CD1c-positive myeloid dendritic cell (primary cell): ENCODE results near the gene TPSG1.
"Not testable (repeated sequence)": the region's sequence is repeated elsewhere in the genome, so short reads cannot be mapped to it uniquely, and the experiment has no call there.

ENCODE experiments used
- DNase-seq: peaks from one replicate; pipeline ENCODE4 v3.0.0-alpha.2; 2016; ENCODE audit errors: extremely low spot score

The TPSG1 gene

DNA sequence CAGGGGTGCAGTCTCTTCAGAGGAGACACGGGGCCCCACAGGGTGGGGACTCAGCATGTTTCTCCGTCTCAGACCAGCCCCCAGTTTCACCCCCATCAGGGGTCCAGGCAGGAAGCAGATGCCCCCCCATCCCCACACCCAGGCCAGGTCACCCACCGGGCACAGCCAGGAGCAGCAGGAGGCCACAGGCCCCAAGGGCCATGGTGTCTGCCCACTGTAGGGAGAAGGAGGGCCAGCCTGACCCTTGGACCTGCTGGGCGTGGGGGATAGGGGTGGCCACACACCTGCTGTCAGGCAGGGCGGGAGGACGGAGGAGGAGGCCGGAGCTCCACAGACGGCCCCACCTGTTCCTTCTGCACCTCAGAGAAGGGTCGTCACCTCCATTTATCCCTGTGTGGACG is at the start of gene TPSG1:
Gene TPSG1, minus strand, starts transcription at position 218 of the 401 bp plus-strand sequence. Its CDS starts 16 bp downstream, at position 202.
- DNase-seq, result no peak

DNA sequence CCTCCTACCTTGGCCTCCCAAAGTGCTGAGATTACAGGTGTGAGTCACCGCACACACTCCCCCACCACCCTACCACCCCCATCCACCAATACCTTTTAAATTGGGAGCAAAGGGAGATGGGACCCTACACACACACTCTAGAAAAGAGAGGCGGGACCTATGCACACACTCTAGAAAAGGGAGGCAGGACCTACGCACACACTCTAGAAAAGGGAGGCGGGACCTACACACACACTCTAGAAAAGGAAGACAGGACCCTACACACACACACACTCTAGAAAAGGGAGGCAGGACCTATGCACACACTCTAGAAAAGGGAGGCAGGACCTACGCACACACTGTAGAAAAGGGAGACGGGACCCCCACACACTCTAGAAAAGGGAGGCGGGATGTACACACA is 49.7 kb upstream of the TPSG1 start:
- no peak for DNase-seq

DNA sequence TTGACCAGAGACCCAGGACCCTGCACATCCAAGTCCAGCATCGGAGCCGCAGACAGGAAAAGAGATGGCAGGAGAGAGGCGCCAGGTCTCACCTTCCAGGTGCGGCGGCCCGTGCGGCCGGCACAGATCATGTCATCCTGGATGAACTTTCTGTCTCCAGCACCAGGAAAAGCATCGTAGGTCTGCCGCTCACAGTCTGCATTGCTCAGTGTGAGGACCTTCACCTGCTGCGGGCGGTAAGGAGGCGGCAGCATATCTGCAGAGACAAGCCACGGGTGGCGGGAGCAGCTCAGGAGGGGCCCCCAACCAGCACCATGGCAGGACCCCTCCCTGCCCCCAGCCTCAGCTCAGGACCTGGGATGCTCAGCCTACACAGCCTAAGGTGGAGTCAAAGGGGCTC is 48.7 kb upstream of the TPSG1 start:
- no peak for DNase-seq

DNA sequence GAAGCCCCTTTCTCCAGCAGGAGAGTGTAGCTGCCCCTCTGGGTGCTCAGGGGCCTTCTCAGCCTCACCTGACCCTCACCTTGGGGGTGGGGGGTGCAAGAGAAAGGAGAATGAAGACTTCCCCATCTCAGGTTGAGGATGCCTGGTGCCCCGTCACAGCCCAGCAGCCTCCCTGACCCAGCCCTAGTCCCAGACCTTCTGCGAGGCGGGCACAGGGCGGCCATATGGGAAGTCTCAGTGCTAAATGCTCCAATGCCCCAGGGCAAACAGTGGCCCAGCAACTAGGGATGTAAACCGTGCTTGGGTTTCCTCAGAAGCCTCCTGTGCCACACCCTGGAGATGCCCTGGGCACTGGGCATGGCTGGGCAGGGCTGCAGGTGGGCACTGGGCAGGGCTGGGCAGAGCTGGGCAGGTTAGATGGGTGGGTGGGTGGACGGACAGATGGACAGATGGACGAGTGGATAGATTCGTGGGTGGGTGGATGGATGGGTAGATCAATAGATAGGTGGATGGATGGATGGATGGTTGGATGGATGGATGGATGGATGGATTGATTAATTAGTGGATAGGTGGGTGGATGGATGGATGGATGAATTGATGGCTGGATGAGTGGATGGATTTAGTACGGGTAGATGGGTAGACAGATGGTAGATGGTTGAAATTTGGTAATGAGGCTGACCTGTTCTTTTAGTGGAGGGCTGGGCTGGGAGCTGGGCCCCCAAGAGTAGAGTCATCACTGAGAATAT is 47.6 kb upstream of the TPSG1 start:
- DNase-seq, result no peak

DNA sequence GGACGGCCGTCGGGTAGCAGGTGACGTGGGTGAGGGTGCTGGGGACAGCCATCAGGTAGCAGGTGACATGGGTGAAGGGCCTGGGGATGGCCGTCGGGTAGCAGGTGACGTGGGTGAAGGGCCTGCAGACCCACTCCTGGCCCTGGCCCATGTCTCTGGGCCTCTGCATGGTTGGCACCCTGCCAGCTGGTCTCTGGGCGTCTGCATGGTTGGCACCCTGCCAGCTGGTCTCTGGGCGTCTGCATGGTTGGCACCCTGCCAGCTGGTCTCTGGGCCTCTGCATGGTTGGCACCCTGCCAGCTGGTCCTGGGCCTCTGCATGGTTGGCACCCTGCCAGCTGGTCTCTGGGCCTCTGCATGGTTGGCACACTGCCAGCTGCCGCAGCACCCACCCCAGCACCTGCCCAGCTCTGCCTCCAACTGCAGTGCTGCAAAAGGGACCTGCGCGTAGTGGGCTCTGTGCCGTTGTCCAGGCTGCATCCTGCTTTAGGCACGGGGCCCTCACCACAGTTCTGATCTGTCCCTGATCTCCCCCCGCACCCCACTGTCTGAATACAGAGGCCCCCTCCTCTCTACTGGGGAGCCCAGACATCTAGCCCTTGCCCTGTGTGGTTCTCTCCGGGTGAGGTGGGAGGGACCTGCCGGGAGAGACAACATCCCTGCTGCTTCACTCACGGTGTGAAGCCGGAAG is 46.8 kb upstream of the TPSG1 start:
- not testable (repeated sequence) for DNase-seq

DNA sequence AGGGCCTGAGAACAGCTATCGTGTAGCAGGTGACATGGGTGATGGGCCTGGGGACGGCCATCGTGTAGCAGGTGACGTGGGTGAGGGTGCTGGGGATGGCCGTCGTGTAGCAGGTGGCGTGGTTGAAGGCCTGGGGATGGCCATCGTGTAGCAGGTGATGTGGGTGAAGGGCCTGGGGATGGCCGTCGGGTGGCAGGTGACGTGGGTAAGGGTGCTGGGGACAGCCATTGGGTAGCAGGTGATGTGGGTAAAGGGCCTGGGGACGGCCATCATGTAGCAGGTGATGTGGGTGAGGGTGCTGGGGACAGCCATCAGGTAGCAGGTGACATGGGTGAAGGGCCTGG is 46.3 kb upstream of the TPSG1 start:
- DNase-seq, result no peak

DNA sequence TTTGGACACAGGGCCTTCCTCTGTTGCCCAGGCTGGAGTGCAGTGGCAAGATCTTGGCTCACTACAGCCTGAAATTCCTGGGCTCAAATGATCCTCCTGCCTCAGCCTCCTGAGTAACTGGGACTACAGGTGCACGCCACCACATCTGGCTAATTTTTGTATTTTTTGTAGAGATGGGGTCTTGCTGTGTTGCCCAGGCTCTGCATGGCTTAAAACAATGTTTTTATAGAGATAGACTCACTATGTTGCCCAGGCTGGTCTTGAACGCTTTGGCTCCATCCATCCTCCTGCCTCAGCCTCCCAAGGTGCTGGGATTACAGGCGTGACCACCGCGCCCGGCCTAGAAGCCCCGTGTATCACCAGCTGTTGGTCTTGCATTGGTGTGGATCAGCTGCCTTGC is 44.4 kb upstream of the TPSG1 start:
- not testable (repeated sequence) for DNase-seq

DNA sequence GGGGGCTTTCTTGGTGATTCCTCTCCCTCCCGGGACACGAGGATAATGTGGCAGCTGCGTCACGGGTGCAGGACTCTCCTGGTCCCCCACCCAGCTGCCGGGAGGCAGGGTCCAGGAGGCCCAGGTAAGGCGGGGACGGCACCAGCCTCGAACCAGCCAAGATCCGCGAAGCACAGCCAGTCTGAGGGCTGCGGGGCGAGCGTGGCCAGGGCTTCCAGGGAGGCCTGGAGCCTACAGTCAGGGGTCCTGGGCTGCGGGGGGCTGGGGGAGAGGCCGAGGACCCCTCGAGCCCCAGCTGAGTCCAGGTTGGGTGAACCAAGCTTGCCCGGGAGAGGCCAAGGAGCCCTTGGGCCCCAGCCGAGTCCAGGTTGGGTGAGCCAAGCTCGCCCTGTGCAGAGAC is 40.8 kb upstream of the TPSG1 start:
- DNase-seq, result no peak

DNA sequence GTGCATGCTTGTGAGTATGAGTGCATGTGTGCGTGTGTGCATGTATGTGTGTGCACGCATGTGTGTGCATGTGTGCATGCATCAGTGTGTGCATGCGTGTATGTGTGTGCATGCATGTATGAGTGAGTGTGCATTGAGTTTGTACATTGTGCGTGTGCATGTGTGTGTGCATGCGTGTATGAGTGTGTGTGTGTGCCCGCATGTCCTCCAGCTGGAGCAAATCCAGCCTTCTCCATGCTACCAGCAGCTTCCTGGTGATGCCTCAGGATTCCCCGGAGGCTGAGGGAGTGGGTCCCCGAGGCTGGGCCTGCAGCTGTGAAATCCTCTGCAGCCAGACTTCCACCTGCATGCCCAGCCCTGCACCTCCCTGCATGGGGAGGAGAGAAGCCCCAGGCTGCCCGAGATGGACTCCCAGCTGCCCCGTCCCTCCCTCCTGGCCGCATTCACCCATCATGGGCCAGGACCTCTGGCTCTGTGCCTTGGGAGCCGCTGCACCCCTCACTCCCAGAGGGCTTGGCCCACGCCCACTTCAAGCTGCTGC is 40.1 kb upstream of the TPSG1 start:
- DNase-seq, result no peak

DNA sequence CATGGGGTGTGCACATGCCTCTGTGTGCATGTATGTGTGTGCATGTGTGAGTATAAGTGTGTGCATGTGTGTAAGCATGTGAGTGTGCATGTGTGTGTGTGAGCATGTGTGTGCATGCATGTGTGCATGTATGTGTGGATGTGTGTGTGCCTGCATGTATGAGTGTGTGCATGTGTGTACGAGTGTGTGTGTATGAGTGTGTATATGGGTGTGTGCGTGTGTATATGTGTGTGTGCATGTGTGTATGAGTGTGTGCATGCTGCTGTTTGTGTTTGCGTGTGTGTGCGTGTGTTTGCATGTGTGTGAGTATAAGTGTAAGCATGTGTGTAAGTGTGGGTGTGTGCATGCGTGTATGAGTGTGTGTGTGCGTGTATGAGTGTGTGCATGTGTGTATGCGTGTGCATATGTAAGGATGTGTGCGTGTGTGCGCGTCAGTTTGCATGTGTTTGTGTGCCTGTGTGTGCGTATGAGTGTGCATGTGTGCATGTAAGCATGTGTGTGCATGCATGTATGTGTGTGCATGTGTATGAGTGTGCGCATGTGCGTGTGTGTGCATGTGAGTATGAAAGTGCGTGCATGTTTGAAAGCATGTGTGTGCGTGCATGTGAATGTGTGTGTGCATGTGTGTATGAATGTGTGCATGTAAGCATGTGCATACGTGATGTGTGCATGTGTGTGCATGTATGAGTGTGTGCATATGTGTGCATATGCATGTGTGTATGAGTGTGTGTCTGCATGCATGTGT is 39.4 kb upstream of the TPSG1 start:
- DNase-seq, result no peak

DNA sequence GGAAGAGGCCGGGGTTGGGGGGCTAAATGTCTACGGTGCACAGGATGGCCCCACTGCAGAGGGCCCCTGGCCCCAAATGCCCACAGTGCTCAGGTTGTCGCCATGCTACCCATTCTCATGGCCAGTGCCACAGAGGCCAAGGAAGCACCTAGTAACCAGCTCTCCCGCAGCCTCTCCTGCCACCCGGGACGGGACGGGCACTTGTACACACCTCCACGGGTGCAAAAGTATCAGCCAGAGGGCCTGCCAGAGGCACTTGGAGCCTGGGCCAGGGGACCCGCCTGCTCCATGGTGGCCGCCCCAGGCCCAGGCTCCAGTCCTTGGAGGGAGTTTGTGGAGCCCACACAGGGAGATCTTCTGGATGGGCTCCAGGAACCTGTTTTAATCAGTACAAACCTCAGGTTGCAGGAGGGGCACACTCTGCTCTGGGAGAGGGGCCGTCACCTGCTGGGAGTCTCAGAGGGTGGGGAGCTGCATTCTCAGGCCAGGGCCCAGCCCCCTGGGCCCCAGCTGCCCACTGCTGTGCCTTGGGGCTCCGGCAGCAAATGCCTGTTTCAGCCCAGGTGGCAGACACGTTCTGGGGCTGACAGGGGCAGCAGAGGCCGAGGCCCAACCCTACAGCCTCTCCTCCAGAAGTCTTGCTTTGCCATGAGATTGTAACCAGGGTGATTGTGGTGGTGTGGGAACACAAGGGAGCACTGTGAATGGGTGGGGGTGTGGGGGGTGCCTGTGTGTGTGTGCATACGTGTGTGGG is 38.7 kb upstream of the TPSG1 start:
- DNase-seq, result no peak

DNA sequence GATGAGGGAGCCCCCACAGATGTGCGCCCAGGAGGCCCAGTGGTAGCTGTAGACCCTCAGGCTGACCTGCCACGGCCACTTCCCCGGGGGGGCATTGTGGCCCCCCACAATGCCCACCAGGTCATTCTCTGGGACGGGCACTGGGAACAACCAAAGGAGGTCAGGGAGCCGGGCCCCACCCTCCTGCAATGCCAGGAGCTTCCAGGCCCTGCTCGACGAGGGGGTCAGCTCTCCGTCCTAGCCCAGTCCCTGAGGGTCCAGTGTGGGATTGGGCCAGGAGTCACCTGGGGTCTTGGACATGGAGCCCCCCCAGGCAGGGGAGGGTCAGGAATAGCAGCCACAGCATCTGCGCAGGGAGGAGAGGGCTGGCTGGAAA is 37.8 kb upstream of the TPSG1 start:
- DNase-seq, result no peak

DNA sequence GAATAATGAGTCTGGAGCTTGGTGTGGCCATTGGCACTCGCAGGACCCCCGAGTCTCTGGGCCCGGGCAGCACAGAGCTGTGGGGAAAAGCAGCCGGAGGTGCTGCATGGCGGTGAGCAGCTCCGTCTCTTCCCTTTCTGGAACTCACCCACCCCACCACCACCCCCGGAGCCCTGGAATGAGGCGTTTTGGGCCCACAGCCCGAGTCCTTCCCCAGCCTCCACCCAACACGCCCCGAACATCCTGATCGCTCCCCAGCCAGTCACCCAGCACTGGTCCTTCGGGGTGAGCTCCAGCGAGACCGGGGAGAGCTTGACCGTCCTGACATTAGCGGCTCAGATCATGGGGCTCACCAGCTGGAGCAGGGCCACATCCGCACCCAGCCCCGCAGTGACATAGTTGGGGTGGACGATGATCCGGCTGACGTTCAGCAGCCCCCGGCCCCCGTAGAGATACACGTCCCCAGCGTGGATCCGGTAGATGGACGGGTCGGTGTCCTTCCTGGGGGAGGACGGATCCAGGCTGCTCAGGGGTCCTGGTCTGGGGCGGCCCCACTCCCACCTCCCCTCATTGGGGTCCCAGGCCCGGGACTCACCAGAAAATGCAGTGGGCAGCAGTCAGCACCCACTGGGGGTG is 37.3 kb upstream of the TPSG1 start:
- DNase-seq, result no peak

DNA sequence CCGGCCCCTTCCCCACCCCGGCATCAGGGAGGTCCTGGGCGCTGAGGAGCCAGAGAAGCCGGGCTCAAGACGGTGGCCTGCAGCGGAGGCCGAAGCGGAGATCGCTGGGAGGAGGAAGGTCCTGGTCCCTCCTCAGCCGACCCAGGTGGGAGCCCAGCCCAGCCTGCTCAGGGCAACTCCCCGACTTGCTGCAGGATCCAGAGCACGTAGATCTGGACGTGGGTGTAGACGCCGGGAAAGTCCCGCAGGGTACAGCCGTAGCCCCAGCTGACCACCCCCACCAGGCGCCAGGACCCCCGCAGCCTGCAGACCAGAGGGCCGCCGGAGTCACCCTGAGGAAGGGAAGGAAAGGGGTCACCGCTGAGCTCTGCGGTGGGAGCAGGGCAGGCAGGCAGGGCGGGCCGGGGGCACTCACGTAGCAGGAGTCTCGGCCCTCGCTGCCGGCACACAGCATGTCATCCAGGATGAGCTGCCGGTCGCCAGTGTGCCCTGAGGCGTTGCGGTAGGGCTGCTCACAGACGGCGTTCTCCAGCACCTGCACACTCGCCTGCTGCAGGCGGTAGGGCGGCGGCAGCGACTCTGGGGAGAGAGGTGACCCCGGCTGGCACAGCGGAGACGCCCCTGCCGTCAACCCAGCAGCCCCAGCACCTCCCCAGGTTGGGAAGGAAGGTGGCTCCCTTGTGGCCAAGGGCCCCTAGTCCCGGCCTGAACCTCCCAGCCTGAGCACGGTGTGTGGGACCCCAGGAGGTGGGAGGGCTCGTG is 36.2 kb upstream of the TPSG1 start:
- no peak for DNase-seq

DNA sequence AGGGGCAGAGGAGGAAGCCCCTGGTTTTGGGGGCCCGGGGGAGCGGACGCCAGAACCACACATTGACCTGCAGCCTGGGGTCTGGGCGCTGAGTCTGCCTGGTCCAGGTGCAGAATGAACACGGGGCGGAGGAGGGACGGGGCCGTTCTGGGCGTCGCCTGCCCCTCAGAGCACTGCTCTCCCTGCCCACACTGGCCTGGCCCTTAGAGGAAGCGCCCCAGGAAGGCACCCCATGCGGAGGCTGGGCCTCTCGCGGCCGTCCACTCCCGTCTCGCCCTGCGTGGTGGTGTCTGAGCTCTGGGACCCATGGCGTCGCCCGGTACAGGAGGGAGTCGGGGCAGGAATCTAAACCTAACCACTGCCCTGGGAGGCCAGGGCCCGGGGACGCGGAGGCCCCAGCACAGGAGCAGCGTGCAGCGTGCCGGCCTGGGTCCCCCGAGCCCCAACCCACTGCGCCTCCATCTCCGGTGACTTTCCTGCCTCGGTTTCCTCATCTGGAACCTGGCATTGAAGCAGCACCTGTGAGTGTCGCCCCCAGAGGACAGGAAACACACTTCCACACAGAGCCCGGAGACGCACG is 35.1 kb upstream of the TPSG1 start:
- DNase-seq, result no peak

DNA sequence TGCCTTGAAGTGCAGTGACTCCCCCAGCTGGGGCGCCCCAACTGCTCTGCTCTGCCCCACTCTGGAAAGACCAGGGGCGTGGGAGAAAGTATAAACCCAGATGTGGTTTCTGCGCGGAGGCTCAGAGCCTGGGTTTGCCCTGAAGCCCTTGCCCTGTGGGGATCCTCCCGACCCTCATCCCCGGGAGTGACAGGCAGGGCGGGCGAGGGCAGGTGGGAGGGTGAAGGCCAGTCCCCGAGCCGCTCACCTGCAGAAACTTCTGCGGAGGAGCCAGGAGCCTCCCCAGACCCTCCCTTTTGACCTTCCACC is 34.6 kb upstream of the TPSG1 start:
- DNase-seq, result no peak

DNA sequence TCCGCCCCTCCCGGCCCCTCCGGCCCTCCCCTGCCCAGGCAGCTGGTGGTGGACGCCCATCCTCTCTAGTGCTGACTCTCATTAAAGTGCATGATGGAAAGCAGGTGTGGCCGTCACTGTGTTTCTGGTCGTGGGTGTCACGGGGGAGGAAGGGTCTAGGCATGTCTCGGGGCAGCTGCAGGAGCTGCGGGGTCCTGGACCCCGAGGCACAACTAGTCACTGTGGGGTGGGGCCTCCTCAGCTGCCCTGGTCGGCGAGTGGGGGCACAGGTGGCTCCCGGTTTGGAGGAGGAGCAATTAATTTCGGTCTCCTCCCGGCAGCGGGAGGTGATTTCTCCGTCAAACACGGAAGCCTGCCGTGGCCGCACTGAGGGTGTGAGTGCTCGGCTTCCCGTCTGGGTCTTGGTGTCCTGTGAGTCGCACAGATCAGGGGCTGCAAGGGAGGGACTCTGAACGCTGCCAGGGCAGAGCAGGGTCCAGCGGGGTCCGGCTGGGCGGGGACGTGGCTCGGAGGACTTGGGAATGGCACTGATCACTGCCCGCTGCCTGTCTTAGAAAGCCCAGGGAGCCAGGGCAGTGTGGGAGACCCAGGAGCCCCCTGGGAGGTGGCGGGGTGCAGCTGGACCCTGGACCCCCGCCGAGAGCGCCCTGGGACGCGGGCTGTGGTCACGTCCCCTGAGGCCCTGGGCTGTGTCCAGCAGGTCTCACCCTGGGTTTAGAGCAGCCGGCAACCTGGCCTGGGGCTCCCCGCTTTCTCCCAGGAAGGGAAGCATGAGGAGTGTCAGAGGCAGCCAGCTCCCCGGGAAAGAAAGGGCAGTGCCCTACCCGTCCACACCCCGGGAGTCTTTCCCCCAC is 34.1 kb upstream of the TPSG1 start:
- no peak for DNase-seq

DNA sequence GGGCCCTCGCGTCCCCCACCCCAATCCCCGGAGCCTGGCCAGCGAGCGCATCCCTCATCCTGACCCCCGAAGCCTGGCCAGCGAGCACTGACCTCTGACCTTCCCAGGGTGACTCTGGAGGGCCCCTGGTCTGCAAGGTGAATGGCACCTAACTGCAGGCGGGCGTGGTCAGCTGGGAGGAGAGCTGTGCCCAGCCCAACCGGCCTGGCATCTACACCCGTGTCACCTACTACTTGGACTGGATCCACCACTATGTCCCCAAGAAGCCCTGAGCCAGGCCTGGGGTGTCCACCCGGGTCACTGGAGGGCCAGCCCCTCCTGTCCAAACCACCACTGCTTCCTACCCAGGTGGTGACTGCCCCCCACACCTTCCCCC is 33.1 kb upstream of the TPSG1 start:
- DNase-seq, result no peak

DNA sequence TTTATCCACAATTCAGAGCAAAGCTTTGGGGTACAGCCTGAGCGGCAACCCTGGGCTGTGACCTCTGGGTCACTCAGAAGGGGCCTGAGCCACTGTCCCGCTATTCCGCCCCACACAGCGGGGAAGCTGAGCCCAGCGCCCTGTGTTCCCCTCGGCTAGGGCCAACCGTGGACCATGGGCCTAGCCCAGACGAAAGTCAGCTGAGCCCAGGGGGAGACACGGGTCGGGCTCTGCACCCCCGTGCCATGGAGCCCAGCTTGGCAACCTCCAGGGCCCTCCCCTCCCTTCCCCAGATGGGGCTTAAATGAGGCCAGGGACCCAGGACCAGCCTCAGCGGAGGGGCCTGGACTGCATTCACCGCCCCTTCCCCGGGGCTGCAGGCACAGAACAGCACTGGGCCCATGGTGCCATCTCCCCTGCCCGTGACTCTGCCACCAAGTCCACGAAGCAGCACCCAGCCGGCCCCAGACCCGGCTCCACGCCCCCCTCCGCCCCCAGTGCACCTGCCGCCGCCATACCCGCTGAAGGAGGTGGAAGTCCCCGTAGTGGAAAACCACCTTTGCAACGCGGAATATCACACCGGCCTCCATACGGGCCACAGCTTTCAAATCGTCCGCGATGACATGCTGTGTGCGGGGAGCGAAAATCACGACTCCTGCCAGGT is 32.6 kb upstream of the TPSG1 start:
- DNase-seq, result no peak
